Neural cell (in vitro differentiated cells): ENCODE measurements around the gene FGF14. TPM values are rescaled to one million over a fixed set of nuclear protein-coding genes. Genes with fewer than 3 reads are reported as not detected.

Experiments
- H2AFZ ChIP-seq: fragments of 200-600, 300-800 bp; sonication (generic), shearing (Covaris generic); 2 replicates; pipeline ENCODE4 v1.6.0; 2014; ENCODE audit warnings: low read depth, mild to moderate bottlenecking, antibody characterized with exemption, low read length, moderate library complexity
- H3F3A ChIP-seq: fragments of 200-600 bp; shearing (Covaris generic); 2 replicates; pipeline ENCODE4 v1.6.1; 2016; ENCODE audit warnings: mild to moderate bottlenecking, moderate library complexity, mixed read lengths, antibody characterized with exemption, low read length; ENCODE audit not compliant: insufficient read depth, poor library complexity, severe bottlenecking
- H3K27ac ChIP-seq: fragments of 200-600, 300-800 bp; sonication (generic), shearing (Covaris generic); 2 replicates; pipeline ENCODE4 v1.5.1; 2014; ENCODE audit warnings: mild to moderate bottlenecking, low read length, moderate library complexity
- H3K27me3 ChIP-seq: fragments of 300-800, 200-600 bp; sonication (generic), shearing (Covaris generic); 2 replicates; pipeline ENCODE4 v1.6.0; 2014; ENCODE audit warnings: mild to moderate bottlenecking, low read depth, low read length, moderate library complexity; ENCODE audit not compliant: insufficient read depth
- H3K36me3 ChIP-seq: fragments of 300-800, 200-600 bp; sonication (generic), shearing (Covaris generic); 2 replicates; pipeline ENCODE4 v1.5.1; 2014; ENCODE audit warnings: mild to moderate bottlenecking, antibody characterized with exemption, low read length, moderate library complexity; ENCODE audit not compliant: insufficient read depth
- H3K4me2 ChIP-seq: fragments of 300-800, 200-600 bp; sonication (generic), shearing (Covaris generic); 2 replicates; pipeline ENCODE4 v1.6.0; 2014; ENCODE audit warnings: mild to moderate bottlenecking, low read length
- H3K4me3 ChIP-seq: fragments of 300-800, 200-600 bp; sonication (generic), shearing (Covaris generic); 2 replicates; pipeline ENCODE4 v1.5.1; 2014; ENCODE audit warnings: mild to moderate bottlenecking, low read length, moderate library complexity
- H3K79me2 ChIP-seq: fragments of 200-600 bp; shearing (Covaris generic); replicated peaks from 2 replicates; pipeline ENCODE4 v1.6.0; 2014; ENCODE audit warnings: mild to moderate bottlenecking, low read length, moderate library complexity; ENCODE audit not compliant: insufficient read depth
- H3K9ac ChIP-seq: fragments of 300-800, 200-600 bp; sonication (generic), shearing (Covaris generic); 2 replicates; pipeline ENCODE4 v1.6.1; 2016; ENCODE audit warnings: mild to moderate bottlenecking, low read length, mixed read lengths
- H3K9me2 ChIP-seq: fragments of 200-600 bp; shearing (Covaris generic); 2 replicates; pipeline ENCODE4 v1.6.1; 2016; ENCODE audit warnings: mild to moderate bottlenecking, low read length, mixed read lengths; ENCODE audit not compliant: insufficient read depth
- H3K9me3 ChIP-seq: fragments of 200-600, 300-800 bp; sonication (generic), shearing (Covaris generic); 2 replicates; pipeline ENCODE4 v1.6.1; 2016; ENCODE audit warnings: mild to moderate bottlenecking, mixed run types, low read length, moderate library complexity, mixed read lengths
- H4K20me1 ChIP-seq: fragments of 200-600 bp; shearing (Covaris generic); 2 replicates; pipeline ENCODE4 v1.6.1; 2016; ENCODE audit warnings: mild to moderate bottlenecking, mixed run types; ENCODE audit not compliant: insufficient read depth
- CTCF ChIP-seq: fragments of 450-650 bp; IDR thresholded peaks from 2 replicates; pipeline ENCODE4 v1.5.1; 2014; ENCODE audit warnings: antibody characterized with exemption, mild to moderate bottlenecking, moderate library complexity; ENCODE audit not compliant: poor library complexity, severe bottlenecking
- EP300 ChIP-seq: fragments of 450-650 bp; conservative IDR thresholded peaks from 2 replicates; pipeline ENCODE4 v1.6.1; 2014; ENCODE audit warnings: antibody characterized with exemption, mild to moderate bottlenecking, moderate library complexity; ENCODE audit not compliant: poor library complexity, severe bottlenecking
- EZH2 ChIP-seq: fragments of 200-600, 300-800 bp; shearing (Covaris generic), sonication (generic); IDR thresholded peaks from 2 replicates; pipeline ENCODE4 v1.6.1; 2014; ENCODE audit warnings: antibody characterized with exemption, low read length, borderline replicate concordance, mild to moderate bottlenecking; ENCODE audit not compliant: insufficient read depth, poor library complexity, severe bottlenecking
- MXI1 ChIP-seq: fragments of 450-650 bp; conservative IDR thresholded peaks from 2 replicates; pipeline ENCODE4 v1.6.1; 2014; ENCODE audit warnings: antibody characterized with exemption, mild to moderate bottlenecking; ENCODE audit not compliant: poor library complexity, severe bottlenecking
- POLR2AphosphoS5 ChIP-seq: IDR thresholded peaks from 2 replicates; pipeline ENCODE4 v1.6.1; 2012
- RAD21 ChIP-seq: fragments of 450-650 bp; conservative IDR thresholded peaks from 2 replicates; pipeline ENCODE4 v1.6.1; 2014; ENCODE audit warnings: antibody characterized with exemption, mild to moderate bottlenecking, moderate library complexity
- REST ChIP-seq: IDR thresholded peaks from 2 replicates; pipeline ENCODE4 v1.6.1; 2012; ENCODE audit warnings: borderline replicate concordance
- SMC3 ChIP-seq: fragments of 450-650 bp; conservative IDR thresholded peaks from 2 replicates; pipeline ENCODE4 v1.6.1; 2014; ENCODE audit warnings: antibody characterized with exemption, mild to moderate bottlenecking, moderate library complexity; ENCODE audit not compliant: poor library complexity
- TAF1 ChIP-seq: IDR thresholded peaks from 2 replicates; pipeline ENCODE4 v1.6.1; 2012; ENCODE audit warnings: low read depth
- polyA plus RNA-seq: library from polyadenylated mRNA; depleted of rRNA; stranded (reverse); fragments of >200 nt; gene quantifications from 2 replicates; pipeline ENCODE4 v1.2.3, GENCODE V29; 2014

The FGF14 gene
- polyA plus RNA-seq, 1 donor from 2014 or later = 36.4 TPM

- Histone ChIP-seq H2AFZ (no peak overlapping the region), H4K20me1 (no peaks in the 10 kb centered on the region), H3K27ac (no peak overlapping the region), H3F3A (no peaks in the 10 kb centered on the region), H3K79me2 (no peaks in the 10 kb centered on the region), H3K36me3 (no peaks in the 10 kb centered on the region), H3K27me3 (no peaks in the 10 kb centered on the region), H3K9me3 (no peaks in the 10 kb centered on the region), H3K4me3 (no peak overlapping the region), H3K9ac (no peak overlapping the region), H3K9me2 (no peaks in the 10 kb centered on the region), H3K4me2 (no peak overlapping the region)
- TF ChIP-seq EZH2 (no peak), SMC3 (no peak), EP300 (no peak), MXI1 (no peak), RAD21 (no peak), CTCF (no peak), REST (no peak), TAF1 (no peak), POLR2AphosphoS5 (no peak)
Observed at GRCh38 chr13:102177431-102177830, 224.4 kb downstream of the FGF14 start.

- no peaks in the 10 kb centered on the region for H3K27me3 ChIP-seq
Observed at GRCh38 chr13:102176846-102177245, 225.0 kb downstream of the FGF14 start.

More at GRCh38 chr13:102176846-102177245, 225.0 kb downstream of the FGF14 start:
- no peaks in the 10 kb centered on the region for H3K9me2 ChIP-seq
- no peaks in the 10 kb centered on the region for H3F3A ChIP-seq
- H3K79me2 ChIP-seq = no peaks in the 10 kb centered on the region
- H3K9ac ChIP-seq = no peak overlapping the region
- no peak overlapping the region for H2AFZ ChIP-seq
- H3K4me2 ChIP-seq = no peak overlapping the region
- H3K4me3 ChIP-seq = no peak overlapping the region
- no peaks in the 10 kb centered on the region for H4K20me1 ChIP-seq
- no peak overlapping the region for H3K27ac ChIP-seq
- TF ChIP-seq POLR2AphosphoS5 = no peak
- TF ChIP-seq EZH2 = no peak
- TF ChIP-seq SMC3 = no peak
- TF ChIP-seq CTCF = no peak
- no peak for TF ChIP-seq REST
- no peak for TF ChIP-seq EP300
- TF ChIP-seq RAD21 = no peak
- TF ChIP-seq TAF1 = no peak
- no peak for TF ChIP-seq MXI1
- H3K36me3 ChIP-seq = no peaks in the 10 kb centered on the region
- no peaks in the 10 kb centered on the region for H3K9me3 ChIP-seq
